HG03139 (cell line): Measurements from ENCODE around the gene PSG6.
"Not testable (repeated sequence)": the region's sequence is repeated elsewhere in the genome, so short reads cannot be mapped to it uniquely, and the experiment has no call there.

Experiments
- ATAC-seq: cut with Tn5 transposase; IDR thresholded peaks from one replicate; pipeline ENCODE4 v1.9.1; 2021; ENCODE audit not compliant: unreplicated experiment

The PSG6 gene

GRCh38 chr19:42911731-42912130 is 6.0 kb downstream of the PSG6 start:
- ATAC-seq: not testable (repeated sequence)

- not testable (repeated sequence) for ATAC-seq
Observed at GRCh38 chr19:42906162-42906561, 11.5 kb downstream of the PSG6 start.

GRCh38 chr19:42900561-42900960 is 17.1 kb downstream of the PSG6 start:
- not testable (repeated sequence) for ATAC-seq

GRCh38 chr19:42899674-42900073 is 18.0 kb downstream of the PSG6 start:
- not testable (repeated sequence) for ATAC-seq

- ATAC-seq: not testable (repeated sequence)
Observed at GRCh38 chr19:42899110-42899509, 18.6 kb downstream of the PSG6 start.

- ATAC-seq: not testable (repeated sequence)
Observed at GRCh38 chr19:42898656-42899055, 19.0 kb downstream of the PSG6 start.

- ATAC-seq: not testable (repeated sequence)
Observed at GRCh38 chr19:42897729-42898128, 20.0 kb downstream of the PSG6 start.

- not testable (repeated sequence) for ATAC-seq
Observed at GRCh38 chr19:42890446-42890845, 27.2 kb downstream of the PSG6 start.

GRCh38 chr19:42887876-42888445 is 29.7 kb downstream of the PSG6 start:
- not testable (repeated sequence) for ATAC-seq

GRCh38 chr19:42882730-42883129 is 35.0 kb downstream of the PSG6 start:
- ATAC-seq: not testable (repeated sequence)

- not testable (repeated sequence) for ATAC-seq
Observed at GRCh38 chr19:42882010-42882409, 35.7 kb downstream of the PSG6 start.

- not testable (repeated sequence) for ATAC-seq
Observed at GRCh38 chr19:42881279-42881678, 36.4 kb downstream of the PSG6 start.

- ATAC-seq: not testable (repeated sequence)
Observed at GRCh38 chr19:42880621-42881020, 37.1 kb downstream of the PSG6 start.

- ATAC-seq: no peak
Observed at GRCh38 chr19:42879613-42880012, 38.1 kb downstream of the PSG6 start, which contains the start of gene PSG1. PSG1 (minus strand) TSS chr19:42879713; CDS start chr19:42879581, 132 bp downstream.

- not testable (repeated sequence) for ATAC-seq
Observed at GRCh38 chr19:42876596-42876995, 41.1 kb downstream of the PSG6 start.

- not testable (repeated sequence) for ATAC-seq
Observed at GRCh38 chr19:42875881-42876280, 41.8 kb downstream of the PSG6 start.

GRCh38 chr19:42874901-42875813 is 42.5 kb downstream of the PSG6 start:
- not testable (repeated sequence) for ATAC-seq

GRCh38 chr19:42874136-42874535 is 43.6 kb downstream of the PSG6 start:
- not testable (repeated sequence) for ATAC-seq

GRCh38 chr19:42872608-42873007 is 45.1 kb downstream of the PSG6 start:
- ATAC-seq: no peak

GRCh38 chr19:42857544-42857867 is 60.2 kb downstream of the PSG6 start:
- no peak for ATAC-seq

GRCh38 chr19:42856866-42857543 is 60.7 kb downstream of the PSG6 start:
- not testable (repeated sequence) for ATAC-seq
